HepG2 (cell line): ENCODE measurements around the gene AIDA. TPM values are rescaled to one million over a fixed set of nuclear protein-coding genes. Genes with fewer than 3 reads are reported as not detected.

Source experiments
- CAMTA2 ChIP-seq: sonication (generic); formaldehyde crosslinking; IDR thresholded peaks from 2 replicates; pipeline ENCODE4 v1.4.0; 2020; ENCODE audit warnings: mild to moderate bottlenecking, missing genetic modification reagents, borderline replicate concordance
- ZFP90 ChIP-seq: sonication (generic); formaldehyde crosslinking; IDR thresholded peaks from 2 replicates; pipeline ENCODE4 v1.8.0; 2022; ENCODE audit warnings: missing genetic modification reagents, mild to moderate bottlenecking, inconsistent platforms, borderline replicate concordance
- ZNF124 ChIP-seq: sonication (generic); formaldehyde crosslinking; IDR thresholded peaks from 2 replicates; pipeline ENCODE4 v1.4.0; 2020; ENCODE audit warnings: missing genetic modification reagents
- ZNF232 ChIP-seq: sonication (generic); formaldehyde crosslinking; IDR thresholded peaks from 2 replicates; pipeline ENCODE4 v1.4.0; 2020; ENCODE audit warnings: missing genetic modification reagents, borderline replicate concordance
- ZNF652 ChIP-seq: IDR thresholded peaks from 2 replicates; pipeline ENCODE4 v1.6.1; 2016; ENCODE audit warnings: low read depth, borderline replicate concordance
- polyA plus RNA-seq, 8 experiments: library from polyadenylated mRNA; depleted of rRNA in 3 of 8; stranded (reverse) in 7 of 8; unstranded in 1 of 8; fragments of >200 nt; fragmentation: Illumina TruSeq in 4 of 8; extraction: Trizol in 4 of 8; gene quantifications; 2 replicates each; pipeline versions ENCODE4 v1.2.1 to v1.2.3, GENCODE V29; 2011 to 2016; ENCODE audit warnings: low read depth in 4 of 8, missing spikeins in 1 of 8, mixed read lengths in 1 of 8; ENCODE audit not compliant: insufficient read depth in 1 of 8
- total RNA-seq, 5 experiments: library from RNA; depleted of rRNA; stranded (reverse); fragments of >200 nt; fragmentation: Illumina TruSeq; extraction: Trizol; gene quantifications; 2 replicates each; pipeline ENCODE4 v1.2.3, GENCODE V29; 2016; ENCODE audit warnings: low read depth in 1 of 5
- TF ChIP-seq, protein P1 (sequence below): sonication (generic); formaldehyde crosslinking; IDR thresholded peaks from 2 replicates; pipeline ENCODE4 v1.8.1; 2023; ENCODE audit warnings: mild to moderate bottlenecking, missing genetic modification reagents
- TF ChIP-seq, protein P2 (sequence below): sonication (generic); formaldehyde crosslinking; IDR thresholded peaks from 2 replicates; pipeline ENCODE4 v1.4.0; 2020; ENCODE audit warnings: missing genetic modification reagents
- TF ChIP-seq, protein P3 (sequence below): sonication (generic); formaldehyde crosslinking; conservative IDR thresholded peaks from 2 replicates; pipeline ENCODE4 v1.4.0; 2020; ENCODE audit warnings: missing genetic modification reagents
- TF ChIP-seq, protein P4 (sequence below): sonication (generic); formaldehyde crosslinking; IDR thresholded peaks from 2 replicates; pipeline ENCODE4 v1.4.0; 2020; ENCODE audit warnings: missing genetic modification reagents

Gene AIDA
- total and polyA plus RNA-seq, 2 of the 13 experiments (the other 11 are each of a cell fraction or from before 2014, with no cell fraction given) = 17.5 to 35.4 TPM

DNA sequence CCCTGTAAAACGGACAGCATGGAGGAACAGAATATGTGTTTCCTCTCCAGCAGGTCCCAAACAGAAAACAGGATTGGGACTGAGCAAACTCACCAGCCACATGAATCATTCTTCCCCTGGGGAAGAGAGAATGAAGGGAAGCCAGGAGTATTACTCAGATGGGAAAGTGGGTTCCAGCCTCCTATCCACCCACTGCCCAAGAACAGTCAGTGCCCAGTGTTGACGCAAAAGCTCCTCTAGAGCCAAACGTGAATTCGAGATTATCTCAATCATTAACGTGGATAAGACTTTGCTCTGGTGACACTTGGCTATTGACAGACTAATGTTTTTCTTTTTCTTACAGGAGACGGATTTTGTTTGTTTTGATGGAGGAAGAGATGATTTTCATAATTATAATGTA, 85.1 kb downstream of the AIDA start (continued):
- TF ChIP-seq, protein P1, sequence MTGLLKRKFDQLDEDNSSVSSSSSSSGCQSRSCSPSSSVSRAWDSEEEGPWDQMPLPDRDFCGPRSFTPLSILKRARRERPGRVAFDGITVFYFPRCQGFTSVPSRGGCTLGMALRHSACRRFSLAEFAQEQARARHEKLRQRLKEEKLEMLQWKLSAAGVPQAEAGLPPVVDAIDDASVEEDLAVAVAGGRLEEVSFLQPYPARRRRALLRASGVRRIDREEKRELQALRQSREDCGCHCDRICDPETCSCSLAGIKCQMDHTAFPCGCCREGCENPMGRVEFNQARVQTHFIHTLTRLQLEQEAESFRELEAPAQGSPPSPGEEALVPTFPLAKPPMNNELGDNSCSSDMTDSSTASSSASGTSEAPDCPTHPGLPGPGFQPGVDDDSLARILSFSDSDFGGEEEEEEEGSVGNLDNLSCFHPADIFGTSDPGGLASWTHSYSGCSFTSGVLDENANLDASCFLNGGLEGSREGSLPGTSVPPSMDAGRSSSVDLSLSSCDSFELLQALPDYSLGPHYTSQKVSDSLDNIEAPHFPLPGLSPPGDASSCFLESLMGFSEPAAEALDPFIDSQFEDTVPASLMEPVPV (CRISPR knock-in tag) = no peak
- no peak for TF ChIP-seq CAMTA2
- TF ChIP-seq, protein P2, sequence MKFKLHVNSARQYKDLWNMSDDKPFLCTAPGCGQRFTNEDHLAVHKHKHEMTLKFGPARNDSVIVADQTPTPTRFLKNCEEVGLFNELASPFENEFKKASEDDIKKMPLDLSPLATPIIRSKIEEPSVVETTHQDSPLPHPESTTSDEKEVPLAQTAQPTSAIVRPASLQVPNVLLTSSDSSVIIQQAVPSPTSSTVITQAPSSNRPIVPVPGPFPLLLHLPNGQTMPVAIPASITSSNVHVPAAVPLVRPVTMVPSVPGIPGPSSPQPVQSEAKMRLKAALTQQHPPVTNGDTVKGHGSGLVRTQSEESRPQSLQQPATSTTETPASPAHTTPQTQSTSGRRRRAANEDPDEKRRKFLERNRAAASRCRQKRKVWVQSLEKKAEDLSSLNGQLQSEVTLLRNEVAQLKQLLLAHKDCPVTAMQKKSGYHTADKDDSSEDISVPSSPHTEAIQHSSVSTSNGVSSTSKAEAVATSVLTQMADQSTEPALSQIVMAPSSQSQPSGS (CRISPR knock-in tag) = no peak
- TF ChIP-seq, protein P3, sequence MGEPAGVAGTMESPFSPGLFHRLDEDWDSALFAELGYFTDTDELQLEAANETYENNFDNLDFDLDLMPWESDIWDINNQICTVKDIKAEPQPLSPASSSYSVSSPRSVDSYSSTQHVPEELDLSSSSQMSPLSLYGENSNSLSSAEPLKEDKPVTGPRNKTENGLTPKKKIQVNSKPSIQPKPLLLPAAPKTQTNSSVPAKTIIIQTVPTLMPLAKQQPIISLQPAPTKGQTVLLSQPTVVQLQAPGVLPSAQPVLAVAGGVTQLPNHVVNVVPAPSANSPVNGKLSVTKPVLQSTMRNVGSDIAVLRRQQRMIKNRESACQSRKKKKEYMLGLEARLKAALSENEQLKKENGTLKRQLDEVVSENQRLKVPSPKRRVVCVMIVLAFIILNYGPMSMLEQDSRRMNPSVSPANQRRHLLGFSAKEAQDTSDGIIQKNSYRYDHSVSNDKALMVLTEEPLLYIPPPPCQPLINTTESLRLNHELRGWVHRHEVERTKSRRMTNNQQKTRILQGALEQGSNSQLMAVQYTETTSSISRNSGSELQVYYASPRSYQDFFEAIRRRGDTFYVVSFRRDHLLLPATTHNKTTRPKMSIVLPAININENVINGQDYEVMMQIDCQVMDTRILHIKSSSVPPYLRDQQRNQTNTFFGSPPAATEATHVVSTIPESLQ (CRISPR knock-in tag) = no peak
- TF ChIP-seq, protein P4, sequence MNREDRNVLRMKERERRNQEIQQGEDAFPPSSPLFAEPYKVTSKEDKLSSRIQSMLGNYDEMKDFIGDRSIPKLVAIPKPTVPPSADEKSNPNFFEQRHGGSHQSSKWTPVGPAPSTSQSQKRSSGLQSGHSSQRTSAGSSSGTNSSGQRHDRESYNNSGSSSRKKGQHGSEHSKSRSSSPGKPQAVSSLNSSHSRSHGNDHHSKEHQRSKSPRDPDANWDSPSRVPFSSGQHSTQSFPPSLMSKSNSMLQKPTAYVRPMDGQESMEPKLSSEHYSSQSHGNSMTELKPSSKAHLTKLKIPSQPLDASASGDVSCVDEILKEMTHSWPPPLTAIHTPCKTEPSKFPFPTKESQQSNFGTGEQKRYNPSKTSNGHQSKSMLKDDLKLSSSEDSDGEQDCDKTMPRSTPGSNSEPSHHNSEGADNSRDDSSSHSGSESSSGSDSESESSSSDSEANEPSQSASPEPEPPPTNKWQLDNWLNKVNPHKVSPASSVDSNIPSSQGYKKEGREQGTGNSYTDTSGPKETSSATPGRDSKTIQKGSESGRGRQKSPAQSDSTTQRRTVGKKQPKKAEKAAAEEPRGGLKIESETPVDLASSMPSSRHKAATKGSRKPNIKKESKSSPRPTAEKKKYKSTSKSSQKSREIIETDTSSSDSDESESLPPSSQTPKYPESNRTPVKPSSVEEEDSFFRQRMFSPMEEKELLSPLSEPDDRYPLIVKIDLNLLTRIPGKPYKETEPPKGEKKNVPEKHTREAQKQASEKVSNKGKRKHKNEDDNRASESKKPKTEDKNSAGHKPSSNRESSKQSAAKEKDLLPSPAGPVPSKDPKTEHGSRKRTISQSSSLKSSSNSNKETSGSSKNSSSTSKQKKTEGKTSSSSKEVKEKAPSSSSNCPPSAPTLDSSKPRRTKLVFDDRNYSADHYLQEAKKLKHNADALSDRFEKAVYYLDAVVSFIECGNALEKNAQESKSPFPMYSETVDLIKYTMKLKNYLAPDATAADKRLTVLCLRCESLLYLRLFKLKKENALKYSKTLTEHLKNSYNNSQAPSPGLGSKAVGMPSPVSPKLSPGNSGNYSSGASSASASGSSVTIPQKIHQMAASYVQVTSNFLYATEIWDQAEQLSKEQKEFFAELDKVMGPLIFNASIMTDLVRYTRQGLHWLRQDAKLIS = no peak
- no peak for TF ChIP-seq ZNF232 (CRISPR knock-in tag)
- no peak for TF ChIP-seq ZNF652 (CRISPR knock-in tag)
- no peak for TF ChIP-seq ZFP90 (CRISPR knock-in tag)
- TF ChIP-seq ZNF124 (CRISPR knock-in tag) = no peak
